GM23248 (cell line): ENCODE results near the gene SPACA9. TPM values are rescaled to one million over a fixed set of nuclear protein-coding genes. Genes with fewer than 3 reads are reported as not detected.

Experiments used
- DNase-seq: peaks from one replicate; pipeline ENCODE4 v3.0.0-alpha.2; 2015
- H2AFZ ChIP-seq: fragments of 200-600 bp; sonication (generic); 2 replicates; pipeline ENCODE4 v1.6.1; 2016; ENCODE audit warnings: antibody characterized with exemption
- H3F3A ChIP-seq: fragments of 200-600 bp; sonication (generic); 2 replicates; pipeline ENCODE4 v1.6.1; 2016; ENCODE audit warnings: mild to moderate bottlenecking, antibody characterized with exemption, mixed run types; ENCODE audit not compliant: insufficient read depth
- H3K27ac ChIP-seq: fragments of 200-600 bp; sonication (generic); 2 replicates; pipeline ENCODE4 v1.5.1; 2016; ENCODE audit warnings: mild to moderate bottlenecking
- H3K27me3 ChIP-seq: fragments of 200-600 bp; sonication (generic); replicated peaks from 2 replicates; pipeline ENCODE4 v1.6.1; 2016; ENCODE audit warnings: mild to moderate bottlenecking; ENCODE audit not compliant: insufficient read depth
- H3K36me3 ChIP-seq: fragments of 200-600 bp; sonication (generic); 2 replicates; pipeline ENCODE4 v1.6.1; 2016; ENCODE audit warnings: low read depth, mild to moderate bottlenecking
- H3K4me1 ChIP-seq: fragments of 200-600 bp; sonication (generic); 2 replicates; pipeline ENCODE4 v1.6.1; 2016; ENCODE audit warnings: mild to moderate bottlenecking; ENCODE audit not compliant: insufficient read depth
- H3K4me2 ChIP-seq: fragments of 200-600 bp; sonication (generic); one replicate; pipeline ENCODE4 v1.6.1; 2016; ENCODE audit warnings: mild to moderate bottlenecking; ENCODE audit not compliant: unreplicated experiment
- H3K4me3 ChIP-seq: fragments of 200-600 bp; sonication (generic); 2 replicates; pipeline ENCODE4 v1.5.1; 2016; ENCODE audit warnings: mild to moderate bottlenecking
- H3K79me2 ChIP-seq: fragments of 200-600 bp; sonication (generic); 2 replicates; pipeline ENCODE4 v1.6.1; 2016; ENCODE audit warnings: mild to moderate bottlenecking; ENCODE audit not compliant: insufficient read depth
- H3K9ac ChIP-seq: fragments of 200-600 bp; sonication (generic); 2 replicates; pipeline ENCODE4 v1.6.1; 2016; ENCODE audit warnings: mild to moderate bottlenecking
- H3K9me2 ChIP-seq: fragments of 200-600 bp; sonication (generic); 2 replicates; pipeline ENCODE4 v1.6.1; 2016; ENCODE audit warnings: mixed run types, mild to moderate bottlenecking, moderate library complexity; ENCODE audit not compliant: insufficient read depth
- H3K9me3 ChIP-seq: fragments of 200-600 bp; sonication (generic); one replicate; pipeline ENCODE4 v1.6.1; 2017; ENCODE audit warnings: low read depth
- H4K20me1 ChIP-seq: fragments of 200-600 bp; sonication (generic); 2 replicates; pipeline ENCODE4 v1.6.0; 2016; ENCODE audit not compliant: insufficient read depth
- EZH2 ChIP-seq: fragments of 200-600 bp; sonication (generic); IDR thresholded peaks from 2 replicates; pipeline ENCODE4 v1.6.1; 2018; ENCODE audit warnings: antibody characterized with exemption, mild to moderate bottlenecking; ENCODE audit not compliant: insufficient read depth, poor library complexity, severe bottlenecking
- EZH2phosphoT487 ChIP-seq: fragments of 200-600 bp; sonication (generic); IDR thresholded peaks from 2 replicates; pipeline ENCODE4 v1.6.1; 2018; ENCODE audit warnings: antibody characterized with exemption, moderate library complexity, mild to moderate bottlenecking, low read depth; ENCODE audit not compliant: insufficient read depth
- WGBS, 2 experiments: methylation state at CpG; one replicate each; pipeline ENCODE4 v1.1.6; 2015 to 2017; ENCODE audit warnings: low lambda C conversion rate in 2 of 2, low coverage in 1 of 2; ENCODE audit errors: missing lambda C conversion rate in 2 of 2; 5-methylcytosine and 5-hydroxymethylcytosine counted together
- in situ Hi-C: fragments of 300-500 bp; cut with MboI; formaldehyde crosslinking; loops from 2 replicates; pipeline ENCODE4 v1.15.0; 2020
- polyA plus RNA-seq: library from polyadenylated mRNA; unstranded; fragments of >200 nt; fragmentation: Nextera tagmentation; extraction: Ambion mirVana; gene quantifications from 2 replicates; pipeline ENCODE4 v1.2.1, GENCODE V29; 2016
- total RNA-seq: library from RNA; depleted of rRNA; stranded (reverse); fragments of >200 nt; shearing (Covaris generic); gene quantifications from 2 replicates; pipeline ENCODE4 v1.2.3, GENCODE V29; 2014

Gene SPACA9
- total and polyA plus RNA-seq, 2 experiments from 2014 or later = 6.2 to 9.8 TPM

DNA sequence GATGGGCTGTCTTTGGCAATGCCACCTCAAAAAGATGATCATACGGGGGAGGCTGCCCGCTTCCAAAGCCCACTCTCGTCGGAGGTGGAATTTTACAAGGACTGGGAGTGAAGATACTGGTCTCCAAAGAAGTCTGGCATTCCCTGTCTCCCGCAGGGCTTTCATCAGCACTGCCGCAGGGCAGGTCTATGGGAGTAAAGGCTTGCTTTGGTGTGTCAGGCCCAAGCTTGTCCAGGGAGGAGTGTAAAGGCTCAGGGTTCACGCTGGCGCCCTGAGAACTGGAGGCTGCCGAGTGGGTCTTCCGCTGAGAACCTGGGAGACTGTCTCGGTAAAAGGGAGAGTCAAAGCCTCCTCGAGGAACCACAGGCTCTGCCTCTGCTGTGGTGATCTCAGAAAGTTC is 27.0 kb downstream of the SPACA9 start:
- H3K4me1 ChIP-seq = no peaks in the 10 kb centered on the region
- no peak overlapping the region for H3K9ac ChIP-seq
- no peak overlapping the region for H3K4me2 ChIP-seq
- no peaks in the 10 kb centered on the region for H3K9me2 ChIP-seq
- no peak overlapping the region for H3K27ac ChIP-seq
- no peak for TF ChIP-seq EZH2phosphoT487
- no peak for TF ChIP-seq EZH2
- H3K27me3 ChIP-seq = no peaks in the 10 kb centered on the region
- in situ Hi-C loops = no loop called here
- peaks cover 36% of the 10 kb centered on the region; the same call in 1 of the 2 replicates for H3K36me3 ChIP-seq
- 78 to 82% methylated on average over 12 of the region's 12 CpGs for WGBS, 2 experiments
- no peaks in the 10 kb centered on the region for H4K20me1 ChIP-seq
- peaks cover 13% of the 10 kb centered on the region for H3F3A ChIP-seq
- DNase-seq = no peak
- no peaks in the 10 kb centered on the region for H3K79me2 ChIP-seq
- no peak overlapping the region for H2AFZ ChIP-seq
- H3K4me3 ChIP-seq = no peak overlapping the region
- H3K9me3 ChIP-seq = no peaks in the 10 kb centered on the region

DNA sequence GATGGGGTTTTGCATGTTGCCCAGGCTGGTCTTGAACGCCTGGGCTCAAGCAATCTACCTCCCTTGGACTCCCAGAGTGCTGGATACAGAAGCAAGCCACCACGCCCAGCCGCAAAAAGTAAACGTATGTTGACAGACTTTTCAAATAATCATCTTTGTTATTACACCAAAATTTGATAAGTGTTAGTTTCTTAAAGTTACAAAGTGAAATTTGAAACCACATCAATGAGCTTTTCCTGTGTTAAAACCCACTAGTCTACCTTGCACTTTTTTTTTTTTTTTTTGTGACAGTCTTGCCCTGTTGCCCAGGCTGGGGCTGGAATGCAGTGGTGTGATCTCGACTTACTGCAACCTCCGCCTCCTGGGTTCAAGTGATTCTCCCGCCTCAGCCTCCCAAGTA is 29.9 kb downstream of the SPACA9 start:
- Histone ChIP-seq H3F3A (no peaks in the 10 kb centered on the region), H3K79me2 (no peaks in the 10 kb centered on the region), H3K4me2 (no peak overlapping the region), H3K9me3 (no peaks in the 10 kb centered on the region), H3K9ac (no peak overlapping the region), H3K27ac (no peak overlapping the region), H3K4me3 (no peak overlapping the region), H2AFZ (no peak overlapping the region), H3K36me3 (peaks cover 34% of the 10 kb centered on the region), H3K4me1 (no peaks in the 10 kb centered on the region), H3K9me2 (no peaks in the 10 kb centered on the region), H3K27me3 (no peaks in the 10 kb centered on the region), H4K20me1 (no peaks in the 10 kb centered on the region)
- no peak for TF ChIP-seq EZH2
- no peak for TF ChIP-seq EZH2phosphoT487
- in situ Hi-C loops = no loop called here
- no peak for DNase-seq
- 85 to 89% methylated on average over 7 of the region's 7 CpGs for WGBS, 2 experiments

DNA sequence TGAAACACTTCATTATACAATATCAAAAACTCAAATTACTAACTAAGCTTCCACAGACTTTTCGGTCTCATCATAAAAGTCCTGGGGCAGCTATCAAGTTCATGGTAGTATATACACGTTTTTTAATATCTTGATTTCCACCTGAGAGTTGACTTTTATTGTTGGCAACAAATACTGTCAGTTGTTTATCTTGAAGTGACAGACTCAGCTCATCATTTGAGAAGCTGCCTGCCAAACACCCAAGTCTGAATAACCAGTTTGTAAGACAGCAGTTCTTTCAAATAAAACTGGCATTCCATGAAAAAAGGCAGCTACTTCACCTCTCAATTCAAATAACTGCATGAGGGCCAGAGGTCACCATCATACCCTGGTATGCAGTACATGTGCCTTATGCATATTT is 30.6 kb downstream of the SPACA9 start:
- H3K27ac ChIP-seq = no peak overlapping the region
- H3K27me3 ChIP-seq = no peaks in the 10 kb centered on the region
- no peak overlapping the region for H2AFZ ChIP-seq
- H3K36me3 ChIP-seq = peaks cover 34% of the 10 kb centered on the region
- H3K4me1 ChIP-seq = no peaks in the 10 kb centered on the region
- H4K20me1 ChIP-seq = no peaks in the 10 kb centered on the region
- no peak overlapping the region for H3K9ac ChIP-seq
- DNase-seq = no peak
- H3K4me3 ChIP-seq = no peak overlapping the region
- H3K79me2 ChIP-seq = no peaks in the 10 kb centered on the region
- H3K9me3 ChIP-seq = no peaks in the 10 kb centered on the region
- TF ChIP-seq EZH2 (no peak), EZH2phosphoT487 (no peak)
- WGBS, 2 experiments = 90 to 94% methylated on average over 2 of the region's 2 CpGs
- H3K9me2 ChIP-seq = no peaks in the 10 kb centered on the region
- in situ Hi-C loops = no loop called here
- H3K4me2 ChIP-seq = no peak overlapping the region
- H3F3A ChIP-seq = no peaks in the 10 kb centered on the region

DNA sequence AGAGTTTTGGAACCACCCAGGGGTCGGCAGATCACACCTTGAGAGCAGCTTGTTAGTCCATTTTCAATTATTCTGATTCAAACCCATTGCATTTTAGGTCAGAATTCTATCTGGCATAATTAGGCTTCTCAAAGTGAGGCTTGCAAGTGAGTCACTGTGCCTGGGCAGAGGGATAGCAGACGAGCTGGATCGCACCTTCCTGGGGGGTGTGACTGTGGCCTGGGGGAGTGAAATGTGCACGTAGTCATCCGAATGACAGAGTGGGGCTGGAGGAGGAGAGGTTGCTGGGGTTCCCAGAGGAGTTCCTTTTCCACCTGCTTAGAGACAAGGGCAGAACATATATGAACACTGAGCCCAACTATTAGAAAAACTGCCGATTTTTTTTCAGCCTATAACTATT is 31.7 kb downstream of the SPACA9 start:
- Histone ChIP-seq H3K79me2 (no peaks in the 10 kb centered on the region), H2AFZ (no peak overlapping the region), H3F3A (no peaks in the 10 kb centered on the region), H3K9ac (no peak overlapping the region), H3K27me3 (no peaks in the 10 kb centered on the region), H3K9me2 (no peaks in the 10 kb centered on the region), H3K4me3 (no peak overlapping the region), H3K36me3 (peaks cover 29% of the 10 kb centered on the region), H3K9me3 (no peaks in the 10 kb centered on the region), H3K4me1 (no peaks in the 10 kb centered on the region), H3K27ac (no peak overlapping the region), H4K20me1 (no peaks in the 10 kb centered on the region), H3K4me2 (no peak overlapping the region)
- 93 to 94% methylated on average over 6 of the region's 6 CpGs for WGBS, 2 experiments
- no peak for DNase-seq
- in situ Hi-C loops = no loop called here
- TF ChIP-seq EZH2phosphoT487 (no peak), EZH2 (no peak)

DNA sequence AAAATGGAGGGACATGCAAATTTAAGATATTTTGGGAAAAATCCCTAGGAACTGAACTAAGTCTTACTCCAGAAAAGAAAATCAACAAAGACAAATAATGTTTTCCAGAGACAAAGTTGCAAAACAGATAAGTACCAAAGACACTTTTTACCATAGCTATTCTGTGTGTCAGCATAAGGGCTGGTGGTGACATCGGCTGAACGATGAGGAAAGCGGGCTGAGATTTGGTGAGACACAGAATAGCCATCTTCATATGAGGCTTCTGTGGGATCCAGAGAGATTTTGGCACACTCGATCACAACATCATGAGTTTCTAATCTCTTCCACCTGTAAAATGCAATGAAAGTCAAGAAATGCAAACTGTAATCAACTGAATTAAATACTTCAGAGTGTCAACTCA is 33.4 kb downstream of the SPACA9 start:
- H3F3A ChIP-seq = no peaks in the 10 kb centered on the region
- in situ Hi-C loops = no loop called here
- DNase-seq = no peak
- peaks cover 38% of the 10 kb centered on the region for H3K36me3 ChIP-seq
- H3K4me3 ChIP-seq = no peak overlapping the region
- no peak overlapping the region for H3K9ac ChIP-seq
- no peaks in the 10 kb centered on the region for H3K79me2 ChIP-seq
- TF ChIP-seq EZH2phosphoT487 = no peak
- no peak for TF ChIP-seq EZH2
- no peaks in the 10 kb centered on the region for H4K20me1 ChIP-seq
- no peaks in the 10 kb centered on the region for H3K9me3 ChIP-seq
- 87 to 90% methylated on average over 4 of the region's 4 CpGs for WGBS, 2 experiments
- H3K4me1 ChIP-seq = no peaks in the 10 kb centered on the region
- H3K27me3 ChIP-seq = no peaks in the 10 kb centered on the region
- H2AFZ ChIP-seq = no peak overlapping the region
- no peak overlapping the region for H3K27ac ChIP-seq
- no peak overlapping the region for H3K4me2 ChIP-seq
- no peaks in the 10 kb centered on the region for H3K9me2 ChIP-seq
